Fibroblast of lung (primary cell): Measurements from ENCODE around the gene ITPR1. TPM values are rescaled to one million over a fixed set of nuclear protein-coding genes. Genes with fewer than 3 reads are reported as not detected.

ENCODE experiments used
- DNase-seq, 2 donors: peaks; one replicate each; pipeline versions ENCODE4 v3.0.0 to v3.0.0-alpha.2; 2010; ENCODE audit warnings: low read depth in 2 of 2
- H2AFZ ChIP-seq: 2 replicates; pipeline ENCODE4 v1.5.1; 2012; ENCODE audit warnings: low read length, control low read depth, inconsistent platforms
- H3K27ac ChIP-seq: 2 replicates; pipeline ENCODE4 v1.5.1; 2011; ENCODE audit warnings: low read length, control low read depth; ENCODE audit not compliant: insufficient read depth
- H3K27me3 ChIP-seq: 2 replicates; pipeline ENCODE4 v1.5.1; 2011; ENCODE audit warnings: mild to moderate bottlenecking, low read length; ENCODE audit not compliant: control insufficient read depth, insufficient read depth
- H3K36me3 ChIP-seq: 2 replicates; pipeline ENCODE4 v1.5.1; 2011; ENCODE audit warnings: low read length; ENCODE audit not compliant: control insufficient read depth, insufficient read depth
- H3K4me1 ChIP-seq: 2 replicates; pipeline ENCODE4 v1.5.1; 2011; ENCODE audit warnings: low read length; ENCODE audit not compliant: control insufficient read depth, insufficient read depth; ENCODE audit errors: extremely low read depth
- H3K4me2 ChIP-seq: 2 replicates; pipeline ENCODE4 v1.5.1; 2011; ENCODE audit warnings: low read length, control low read depth; ENCODE audit not compliant: insufficient read depth; ENCODE audit errors: extremely low read depth
- H3K4me3 ChIP-seq, 4 experiments: fragments of 200-600 bp in 1 of 4; sonication (generic) in 1 of 4; replicated peaks in 1 of 4; 2 replicates each; pipeline ENCODE4 v1.5.1; 2011 to 2016; ENCODE audit warnings: low read length in 4 of 4, low read depth in 3 of 4, mild to moderate bottlenecking in 3 of 4, control low read depth in 2 of 4, inconsistent platforms in 1 of 4, mixed read lengths in 1 of 4; ENCODE audit not compliant: insufficient read depth in 1 of 4; ENCODE audit errors: control extremely low read depth in 1 of 4
- H3K79me2 ChIP-seq: 2 replicates; pipeline ENCODE4 v1.5.1; 2012; ENCODE audit warnings: mild to moderate bottlenecking, low read length, inconsistent platforms; ENCODE audit not compliant: control insufficient read depth, insufficient read depth
- H3K9ac ChIP-seq: 2 replicates; pipeline ENCODE4 v1.5.1; 2011; ENCODE audit warnings: mild to moderate bottlenecking, low read length, control low read depth; ENCODE audit not compliant: insufficient read depth
- H3K9me3 ChIP-seq: 2 replicates; pipeline ENCODE4 v1.5.1; 2012; ENCODE audit warnings: low read depth, low read length; ENCODE audit not compliant: control insufficient read depth, insufficient read depth
- H4K20me1 ChIP-seq: 2 replicates; pipeline ENCODE4 v1.5.1; 2011; ENCODE audit warnings: low read length; ENCODE audit not compliant: control insufficient read depth, insufficient read depth; ENCODE audit errors: extremely low read depth
- EZH2 ChIP-seq: IDR thresholded peaks from 2 replicates; pipeline ENCODE4 v1.5.1; 2012; ENCODE audit warnings: low read length, control low read depth, mild to moderate bottlenecking; ENCODE audit errors: missing control alignments
- polyA plus RNA-seq, 2 donors: library from polyadenylated mRNA; depleted of rRNA in 1 of 2; stranded (reverse) in 1 of 2; unstranded in 1 of 2; fragments of >200 nt; gene quantifications; 2 replicates each; pipeline ENCODE4 v1.2.1, GENCODE V29; 2011 to 2012; ENCODE audit warnings: missing spikeins in 1 of 2
- total RNA-seq: library from RNA; depleted of rRNA; stranded (reverse); fragments of >200 nt; gene quantifications from 2 replicates; pipeline ENCODE4 v1.2.1, GENCODE V29; 2014
- TF ChIP-seq, protein P1 (sequence below), 2 donors: IDR thresholded peaks in 1 of 2; conservative IDR thresholded peaks in 1 of 2; 1 replicate in 1 of 2; 2 replicates in 1 of 2; pipeline ENCODE4 v1.5.1; 2011 to 2012; ENCODE audit warnings: low read length in 2 of 2, control low read depth in 1 of 2, inconsistent platforms in 1 of 2, low read depth in 1 of 2, mild to moderate bottlenecking in 1 of 2

Gene ITPR1
- total and polyA plus RNA-seq, 2 donors (not counting 1 experiment from before 2014, with no cell fraction given): 19.2 to 87.0 TPM

DNA sequence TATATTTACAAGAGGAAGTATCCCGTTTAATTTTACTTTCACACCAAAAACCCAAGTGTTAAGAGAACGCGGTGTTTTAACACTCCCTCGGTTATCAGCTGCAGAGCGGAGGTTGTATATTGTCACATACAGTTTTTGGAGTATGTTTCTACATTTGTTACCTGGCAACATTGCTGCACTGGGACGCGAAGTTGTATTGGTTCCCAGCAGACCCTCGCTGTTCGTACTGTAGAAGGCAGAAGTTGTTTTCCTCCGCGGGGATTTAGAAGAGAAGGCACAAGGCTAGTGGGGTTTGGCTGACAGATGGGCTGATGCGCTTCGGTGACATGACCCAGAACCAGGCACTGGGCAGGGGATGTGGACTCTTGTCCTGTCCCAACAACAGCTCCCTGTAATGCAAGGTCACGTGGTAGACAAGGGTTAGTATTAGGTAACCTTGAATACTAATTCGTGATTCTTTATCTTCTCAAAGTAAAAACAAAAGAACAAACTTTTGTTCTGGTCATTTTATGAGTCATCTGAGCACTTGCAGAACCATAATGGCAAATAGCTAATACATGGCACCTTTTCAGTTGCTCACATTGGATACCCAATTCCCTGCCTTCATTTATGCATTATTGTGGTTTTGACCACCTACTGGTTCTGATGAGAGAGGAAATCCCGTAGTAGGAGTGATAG is 255.7 kb downstream of the ITPR1 start:
- Histone ChIP-seq H3K4me2 (no peak overlapping the region), H3K36me3 (no peaks in the 10 kb centered on the region), H3K79me2 (no peaks in the 10 kb centered on the region), H3K4me1 (no peaks in the 10 kb centered on the region), H3K9me3 (no peaks in the 10 kb centered on the region), H3K9ac (no peak overlapping the region), H3K27me3 (no peaks in the 10 kb centered on the region), H3K4me3 (no peak overlapping the region), H4K20me1 (no peaks in the 10 kb centered on the region), H2AFZ (no peak overlapping the region), H3K27ac (no peak overlapping the region)
- TF ChIP-seq EZH2: no peak
- TF ChIP-seq, protein P1, sequence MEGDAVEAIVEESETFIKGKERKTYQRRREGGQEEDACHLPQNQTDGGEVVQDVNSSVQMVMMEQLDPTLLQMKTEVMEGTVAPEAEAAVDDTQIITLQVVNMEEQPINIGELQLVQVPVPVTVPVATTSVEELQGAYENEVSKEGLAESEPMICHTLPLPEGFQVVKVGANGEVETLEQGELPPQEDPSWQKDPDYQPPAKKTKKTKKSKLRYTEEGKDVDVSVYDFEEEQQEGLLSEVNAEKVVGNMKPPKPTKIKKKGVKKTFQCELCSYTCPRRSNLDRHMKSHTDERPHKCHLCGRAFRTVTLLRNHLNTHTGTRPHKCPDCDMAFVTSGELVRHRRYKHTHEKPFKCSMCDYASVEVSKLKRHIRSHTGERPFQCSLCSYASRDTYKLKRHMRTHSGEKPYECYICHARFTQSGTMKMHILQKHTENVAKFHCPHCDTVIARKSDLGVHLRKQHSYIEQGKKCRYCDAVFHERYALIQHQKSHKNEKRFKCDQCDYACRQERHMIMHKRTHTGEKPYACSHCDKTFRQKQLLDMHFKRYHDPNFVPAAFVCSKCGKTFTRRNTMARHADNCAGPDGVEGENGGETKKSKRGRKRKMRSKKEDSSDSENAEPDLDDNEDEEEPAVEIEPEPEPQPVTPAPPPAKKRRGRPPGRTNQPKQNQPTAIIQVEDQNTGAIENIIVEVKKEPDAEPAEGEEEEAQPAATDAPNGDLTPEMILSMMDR (conservative IDR thresholded peaks at IDR 0.05 in 1 of 2, IDR thresholded peaks at IDR 0.05 in 1 of 2; ENCODE audit: low read depth in 1 of 2, low read length in 2 of 2): no peak
- peak in 1 of 2 donors; percentile 27 for DNase-seq

- no peak for TF ChIP-seq EZH2
- TF ChIP-seq, protein P1 (conservative IDR thresholded peaks at IDR 0.05 in 1 of 2, IDR thresholded peaks at IDR 0.05 in 1 of 2; ENCODE audit: low read depth in 1 of 2, low read length in 2 of 2): no peak
- Histone ChIP-seq H3K27ac (no peak overlapping the region), H3K9ac (no peak overlapping the region), H3K79me2 (no peaks in the 10 kb centered on the region), H4K20me1 (no peaks in the 10 kb centered on the region), H3K4me2 (no peak overlapping the region), H3K9me3 (no peaks in the 10 kb centered on the region), H3K27me3 (no peaks in the 10 kb centered on the region), H3K4me3 (no peak overlapping the region), H3K36me3 (no peaks in the 10 kb centered on the region), H3K4me1 (no peaks in the 10 kb centered on the region), H2AFZ (no peak overlapping the region)
- DNase-seq: no peak
Observed at GRCh38 chr3:4749567-4750002, 256.4 kb downstream of the ITPR1 start.

DNA sequence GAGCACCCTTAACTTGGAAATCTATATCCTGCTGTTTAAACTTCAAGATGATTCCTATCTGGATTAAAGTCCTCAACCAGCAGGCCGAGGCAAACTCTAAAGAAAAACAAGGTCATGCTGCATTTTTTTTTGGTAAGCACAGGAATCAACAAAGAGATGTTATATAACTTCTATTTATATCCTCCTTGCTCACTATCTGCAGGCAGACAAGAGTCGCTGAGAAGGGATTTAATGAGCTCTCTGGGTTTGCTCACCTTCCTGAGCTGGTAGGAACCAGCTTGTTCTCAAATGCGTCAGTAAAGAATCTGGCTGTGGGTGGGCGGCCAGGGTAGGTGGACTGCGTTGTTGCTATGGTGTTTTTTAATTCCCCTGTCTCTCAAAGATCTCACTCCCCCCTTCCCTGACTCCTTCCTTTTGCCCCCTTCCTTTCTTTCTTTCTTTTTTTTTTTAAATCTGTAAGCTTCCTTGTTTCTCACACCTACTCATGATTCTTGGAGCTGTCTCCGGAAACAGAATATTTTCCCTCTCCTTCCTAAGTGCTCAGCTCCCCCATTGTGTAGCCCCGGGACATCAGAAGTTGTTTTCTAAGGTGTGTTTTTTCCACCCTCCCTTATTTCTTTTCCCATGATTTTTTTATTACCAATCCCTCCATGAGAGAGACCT is 257.3 kb downstream of the ITPR1 start:
- no peaks in the 10 kb centered on the region for H3K27me3 ChIP-seq
- no peaks in the 10 kb centered on the region for H3K9me3 ChIP-seq
- DNase-seq: peak in 1 of 2 donors; percentile 93
- H3K4me2 ChIP-seq: no peak overlapping the region
- no peaks in the 10 kb centered on the region for H3K36me3 ChIP-seq
- TF ChIP-seq, protein P1 (conservative IDR thresholded peaks at IDR 0.05 in 1 of 2, IDR thresholded peaks at IDR 0.05 in 1 of 2; ENCODE audit: low read depth in 1 of 2, low read length in 2 of 2): no peak
- TF ChIP-seq EZH2: no peak
- H3K79me2 ChIP-seq: no peaks in the 10 kb centered on the region
- H3K27ac ChIP-seq: no peak overlapping the region
- H3K4me3 ChIP-seq: no peak overlapping the region
- no peaks in the 10 kb centered on the region for H4K20me1 ChIP-seq
- H3K4me1 ChIP-seq: no peaks in the 10 kb centered on the region
- H2AFZ ChIP-seq: no peak overlapping the region
- H3K9ac ChIP-seq: no peak overlapping the region
